SJSA1 (cell line): ENCODE data around the gene RNF34. TPM values are rescaled to one million over a fixed set of nuclear protein-coding genes. Genes with fewer than 3 reads are reported as not detected.

Experiments
- DNase-seq, 2 experiments: peaks; one replicate each; pipeline ENCODE4 v3.0.0-alpha.2; 2015 to 2020; ENCODE audit warnings: low spot score in 2 of 2, low read depth in 1 of 2
- H3K27ac ChIP-seq: fragments of 250-450 bp; sonication (Bioruptor Pico); 2 replicates; pipeline ENCODE4 v1.5.1; 2020; ENCODE audit warnings: mild to moderate bottlenecking, moderate library complexity
- H3K27me3 ChIP-seq: fragments of 250-450 bp; sonication (Bioruptor Pico); replicated peaks from 2 replicates; pipeline ENCODE4 v1.5.1; 2020; ENCODE audit warnings: mild to moderate bottlenecking, moderate library complexity
- H3K36me3 ChIP-seq: fragments of 250-450 bp; sonication (Bioruptor Pico); 2 replicates; pipeline ENCODE4 v1.5.1; 2020; ENCODE audit warnings: mild to moderate bottlenecking
- H3K4me1 ChIP-seq: fragments of 250-450 bp; sonication (Bioruptor Pico); replicated peaks from 2 replicates; pipeline ENCODE4 v1.6.1; 2021; ENCODE audit warnings: mild to moderate bottlenecking
- H3K4me3 ChIP-seq: fragments of 250-450 bp; sonication (Bioruptor Pico); 2 replicates; pipeline ENCODE4 v1.5.1; 2020; ENCODE audit warnings: mild to moderate bottlenecking
- H3K9me3 ChIP-seq: fragments of 250-450 bp; sonication (Bioruptor Pico); replicated peaks from 2 replicates; pipeline ENCODE4 v1.5.1; 2020; ENCODE audit warnings: mild to moderate bottlenecking
- total RNA-seq: library from RNA; depleted of rRNA; stranded (reverse); fragments of >200 nt; shearing (Covaris generic); gene quantifications from 2 replicates; pipeline ENCODE4 v1.2.3, GENCODE V29; 2014; rRNA removed

The RNF34 gene
- total RNA-seq, 1 experiment from 2014 or later: 58.4 TPM

DNA sequence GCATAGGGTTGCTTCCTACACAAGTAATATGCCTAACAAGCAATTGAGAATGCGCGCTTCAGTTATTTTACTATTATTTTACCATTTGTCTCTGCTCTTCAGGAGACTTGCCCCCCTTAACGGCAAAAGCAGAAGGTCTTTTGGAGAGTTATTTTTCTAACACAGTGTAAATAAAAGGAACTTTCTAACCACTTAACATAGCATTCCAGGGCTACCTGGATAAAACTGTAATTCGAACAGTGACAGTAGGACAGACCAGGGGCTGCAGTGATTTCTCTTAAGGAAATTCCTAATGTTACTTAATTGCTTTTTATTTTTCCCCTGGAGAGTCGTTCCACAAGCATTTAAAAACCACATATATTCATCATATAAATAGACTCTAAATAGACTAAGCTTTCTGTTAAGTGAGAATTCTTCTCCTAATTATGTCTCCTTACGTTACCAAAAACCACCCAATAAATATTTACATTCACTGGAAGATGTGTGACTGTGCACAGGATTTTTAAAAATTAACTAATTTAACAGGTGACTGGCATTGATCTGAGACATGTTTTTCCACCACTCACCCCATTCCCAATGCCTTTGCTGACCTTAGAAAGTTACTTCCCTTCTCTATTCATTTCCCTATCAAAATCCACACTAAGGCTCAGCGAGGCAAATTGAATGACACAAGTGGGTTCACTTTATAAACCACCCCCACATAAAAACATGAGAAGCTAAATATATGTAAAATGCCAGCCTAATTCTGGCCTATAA lies 72.4 kb downstream of the RNF34 start:
- H3K4me3 ChIP-seq: no peak overlapping the region
- H3K27me3 ChIP-seq: no peaks in the 10 kb centered on the region
- peaks cover 6% of the 10 kb centered on the region for H3K4me1 ChIP-seq

More for the DNA sequence above, 72.4 kb downstream of the RNF34 start:
- Histone ChIP-seq H3K36me3 (no peaks in the 10 kb centered on the region), H3K9me3 (no peaks in the 10 kb centered on the region), H3K27ac (no peak overlapping the region)
- DNase-seq: no peak

Other genes starting within 250 kb of the RNF34 start
- gene P2RX4, start 190.0 kb upstream of the RNF34 start, total RNA-seq: 80.6 and 99.2 TPM in 2 replicates
- gene CAMKK2, start 103.4 kb upstream of the RNF34 start, total RNA-seq: 4.5 and 5.6 TPM in 2 replicates
- 107 and 140 TPM in 2 replicates for gene ANAPC5, start 47.7 kb upstream of the RNF34 start, total RNA-seq
- 15.2 and 22.0 TPM in 2 replicates for gene KDM2B, start 180.9 kb downstream of the RNF34 start, total RNA-seq
- 5.3 and 11.7 TPM in 2 replicates for gene ORAI1, start 226.4 kb downstream of the RNF34 start, total RNA-seq